Measurements from ENCODE around the gene CPNE2.
"Not testable (repeated sequence)": the region's sequence is repeated elsewhere in the genome, so short reads cannot be mapped to it uniquely, and the experiment has no call there.

CPNE2 gene

GRCh38 chr16:57096793-57097192 lies 4.4 kb downstream of the CPNE2 start:
- WGBS, 2 donors (ENCODE audit: extremely low coverage in 2 of 2, insufficient read length in 2 of 2, insufficient replicate concordance in 1 of 2) = no CpG with 5 or more reads among the region's 2 CpGs
- Histone ChIP-seq H2BK5ac (ENCODE audit: low read length) (no peak overlapping the region), H2AK5ac (ENCODE audit: low read depth, low read length) (no peak overlapping the region), H3K14ac (ENCODE audit: low read length) (no peak overlapping the region), H2BK15ac (ENCODE audit: low read length) (no peak overlapping the region), H3K4me2 (ENCODE audit: insufficient read depth, low read length, poor library complexity, severe bottlenecking) (no peak overlapping the region), H2BK12ac (ENCODE audit: low read length) (no peak overlapping the region), H4K8ac (ENCODE audit: low read depth, low read length) (no peak overlapping the region), H3K4me1 (ENCODE audit: control insufficient read depth in 2 of 2, insufficient read depth in 1 of 2, low read depth in 1 of 2, low read length in 2 of 2) (peaks cover 5 to 12% of the 10 kb centered on the region in 2 donors), H3K27me3 (ENCODE audit: control insufficient read depth in 3 of 3, insufficient read depth in 3 of 3, low read depth in 1 of 3, low read length in 3 of 3) (peaks cover 0 to 5% (median 0%) of the 10 kb centered on the region in 3 experiments), H3K9me3 (replicated peaks in 1 of 2; ENCODE audit: control insufficient read depth in 2 of 2, insufficient read depth in 1 of 2, low read depth in 1 of 2, low read length in 2 of 2) (no peaks in the 10 kb centered on the region), H3K27ac (replicated peaks; ENCODE audit: low read length) (no peak overlapping the region), H3K4me3 (ENCODE audit: low read length in 2 of 2) (no peak overlapping the region), H2AFZ (ENCODE audit: low read length) (no peak overlapping the region), H4K91ac (ENCODE audit: low read depth, low read length, poor library complexity) (no peak overlapping the region), H3K79me1 (ENCODE audit: low read depth, low read length) (no peaks in the 10 kb centered on the region), H3K36me3 (replicated peaks in 1 of 2; ENCODE audit: control insufficient read depth in 2 of 2, insufficient read depth in 2 of 2, low read length in 2 of 2) (peaks cover 0 to 19% of the 10 kb centered on the region in 2 donors), H3K9ac (ENCODE audit: low read depth, low read length, poor library complexity) (no peak overlapping the region), H3K18ac (ENCODE audit: low read length) (no peak overlapping the region), H2BK120ac (ENCODE audit: low read depth, low read length) (no peak overlapping the region), H3K23ac (ENCODE audit: low read depth, low read length, poor library complexity) (no peak overlapping the region), H3K4ac (ENCODE audit: low read length) (no peak overlapping the region)
- DNase-seq (ENCODE audit: low spot score) = no peak

- H2BK120ac ChIP-seq (ENCODE audit: low read depth, low read length) = peak overlapping the region; percentile 14
Observed at GRCh38 chr16:57098188-57098841, 5.9 kb downstream of the CPNE2 start.

DNA sequence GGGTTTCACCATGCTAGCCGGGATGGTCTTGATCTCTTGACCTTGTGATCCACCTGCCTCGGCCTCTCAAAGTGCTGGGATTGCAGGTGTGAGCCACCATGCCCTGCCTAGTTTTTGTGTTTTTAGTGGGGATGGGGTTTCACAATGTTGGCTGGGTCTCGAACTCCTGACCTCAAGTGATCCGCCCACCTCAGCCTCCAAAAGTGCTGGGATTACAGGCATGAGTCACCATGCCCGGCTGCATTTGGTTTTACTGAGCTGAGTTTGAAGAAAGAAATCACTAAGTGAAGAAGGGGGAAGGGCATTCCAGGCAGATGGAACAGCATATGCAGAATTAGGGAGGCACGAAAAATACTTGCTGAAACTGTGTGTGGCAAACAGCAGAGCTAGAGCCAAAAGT lies 7.6 kb downstream of the CPNE2 start:
- not testable (repeated sequence) for H2AFZ ChIP-seq (ENCODE audit: low read length); H2AK5ac ChIP-seq (ENCODE audit: low read depth, low read length); H3K9me3 ChIP-seq (replicated peaks in 1 of 2; ENCODE audit: control insufficient read depth in 2 of 2, insufficient read depth in 1 of 2, low read depth in 1 of 2, low read length in 2 of 2); H3K23ac ChIP-seq (ENCODE audit: low read depth, low read length, poor library complexity); H3K27ac ChIP-seq (replicated peaks; ENCODE audit: low read length); H3K4ac ChIP-seq (ENCODE audit: low read length); H4K8ac ChIP-seq (ENCODE audit: low read depth, low read length); H3K14ac ChIP-seq (ENCODE audit: low read length); H3K4me3 ChIP-seq (ENCODE audit: low read length in 2 of 2); H2BK12ac ChIP-seq (ENCODE audit: low read length); H2BK5ac ChIP-seq (ENCODE audit: low read length); H3K27me3 ChIP-seq (ENCODE audit: control insufficient read depth in 3 of 3, insufficient read depth in 3 of 3, low read depth in 1 of 3, low read length in 3 of 3); H2BK15ac ChIP-seq (ENCODE audit: low read length); H3K9ac ChIP-seq (ENCODE audit: low read depth, low read length, poor library complexity); DNase-seq (ENCODE audit: low spot score); H3K36me3 ChIP-seq (replicated peaks in 1 of 2; ENCODE audit: control insufficient read depth in 2 of 2, insufficient read depth in 2 of 2, low read length in 2 of 2); H3K4me1 ChIP-seq (ENCODE audit: control insufficient read depth in 2 of 2, insufficient read depth in 1 of 2, low read depth in 1 of 2, low read length in 2 of 2); H3K79me1 ChIP-seq (ENCODE audit: low read depth, low read length); H2BK120ac ChIP-seq (ENCODE audit: low read depth, low read length); H4K91ac ChIP-seq (ENCODE audit: low read depth, low read length, poor library complexity); H3K4me2 ChIP-seq (ENCODE audit: insufficient read depth, low read length, poor library complexity, severe bottlenecking); H3K18ac ChIP-seq (ENCODE audit: low read length)
- WGBS, 2 donors (ENCODE audit: extremely low coverage in 2 of 2, insufficient read length in 2 of 2, insufficient replicate concordance in 1 of 2) = no CpG with 5 or more reads among the region's 6 CpGs

More at GRCh38 chr16:57098188-57098841, 5.9 kb downstream of the CPNE2 start:
- peak overlapping the region; percentile 27 for H3K9ac ChIP-seq (ENCODE audit: low read depth, low read length, poor library complexity)
- DNase-seq (ENCODE audit: low spot score) = no peak
- no peak overlapping the region for H3K4me3 ChIP-seq (ENCODE audit: low read length in 2 of 2)
- no peak overlapping the region for H3K14ac ChIP-seq (ENCODE audit: low read length)
- peaks cover 0 to 2% (median 0%) of the 10 kb centered on the region in 3 experiments for H3K27me3 ChIP-seq (ENCODE audit: control insufficient read depth in 3 of 3, insufficient read depth in 3 of 3, low read depth in 1 of 3, low read length in 3 of 3)
- H4K91ac ChIP-seq (ENCODE audit: low read depth, low read length, poor library complexity) = no peak overlapping the region
- peak overlapping the region; percentile 27 for H2BK12ac ChIP-seq (ENCODE audit: low read length)
- peaks cover 0 to 19% of the 10 kb centered on the region in 2 donors for H3K36me3 ChIP-seq (replicated peaks in 1 of 2; ENCODE audit: control insufficient read depth in 2 of 2, insufficient read depth in 2 of 2, low read length in 2 of 2)
- WGBS, 2 donors (ENCODE audit: extremely low coverage in 2 of 2, insufficient read length in 2 of 2, insufficient replicate concordance in 1 of 2) = no CpG with 5 or more reads among the region's 14 CpGs
- H3K4me1 ChIP-seq (ENCODE audit: control insufficient read depth in 2 of 2, insufficient read depth in 1 of 2, low read depth in 1 of 2, low read length in 2 of 2) = peaks cover 6 to 14% of the 10 kb centered on the region in 2 donors
- H2BK15ac ChIP-seq (ENCODE audit: low read length) = no peak overlapping the region
- peak overlapping the region; percentile 67 for H2AK5ac ChIP-seq (ENCODE audit: low read depth, low read length)
- H2BK5ac ChIP-seq (ENCODE audit: low read length) = no peak overlapping the region
- no peak overlapping the region for H3K23ac ChIP-seq (ENCODE audit: low read depth, low read length, poor library complexity)
- H3K18ac ChIP-seq (ENCODE audit: low read length) = peak overlapping the region; percentile 48
- no peaks in the 10 kb centered on the region for H3K9me3 ChIP-seq (replicated peaks in 1 of 2; ENCODE audit: control insufficient read depth in 2 of 2, insufficient read depth in 1 of 2, low read depth in 1 of 2, low read length in 2 of 2)
- H2AFZ ChIP-seq (ENCODE audit: low read length) = no peak overlapping the region
- H3K79me1 ChIP-seq (ENCODE audit: low read depth, low read length) = no peaks in the 10 kb centered on the region
- no peak overlapping the region for H4K8ac ChIP-seq (ENCODE audit: low read depth, low read length)
- no peak overlapping the region for H3K4me2 ChIP-seq (ENCODE audit: insufficient read depth, low read length, poor library complexity, severe bottlenecking)
- no peak overlapping the region for H3K27ac ChIP-seq (replicated peaks; ENCODE audit: low read length)
- H3K4ac ChIP-seq (ENCODE audit: low read length) = peak overlapping the region; percentile 39

GRCh38 chr16:57100445-57100844 lies 8.1 kb downstream of the CPNE2 start:
- H2BK120ac ChIP-seq (ENCODE audit: low read depth, low read length) = no peak overlapping the region
- no peak overlapping the region for H4K8ac ChIP-seq (ENCODE audit: low read depth, low read length)
- H3K36me3 ChIP-seq (replicated peaks in 1 of 2; ENCODE audit: control insufficient read depth in 2 of 2, insufficient read depth in 2 of 2, low read length in 2 of 2) = peaks cover 0 to 7% of the 10 kb centered on the region in 2 donors
- H2BK5ac ChIP-seq (ENCODE audit: low read length) = no peak overlapping the region
- H3K79me1 ChIP-seq (ENCODE audit: low read depth, low read length) = no peaks in the 10 kb centered on the region
- H3K4ac ChIP-seq (ENCODE audit: low read length) = no peak overlapping the region
- no peak overlapping the region for H3K23ac ChIP-seq (ENCODE audit: low read depth, low read length, poor library complexity)
- no peaks in the 10 kb centered on the region for H3K27me3 ChIP-seq (ENCODE audit: control insufficient read depth in 3 of 3, insufficient read depth in 3 of 3, low read depth in 1 of 3, low read length in 3 of 3)
- no CpG with 5 or more reads among the region's 1 CpG for WGBS, 2 donors (ENCODE audit: extremely low coverage in 2 of 2, insufficient read length in 2 of 2, insufficient replicate concordance in 1 of 2)
- no peaks in the 10 kb centered on the region for H3K9me3 ChIP-seq (replicated peaks in 1 of 2; ENCODE audit: control insufficient read depth in 2 of 2, insufficient read depth in 1 of 2, low read depth in 1 of 2, low read length in 2 of 2)
- no peak overlapping the region for H2BK12ac ChIP-seq (ENCODE audit: low read length)
- no peak overlapping the region for H3K4me2 ChIP-seq (ENCODE audit: insufficient read depth, low read length, poor library complexity, severe bottlenecking)
- H2BK15ac ChIP-seq (ENCODE audit: low read length) = no peak overlapping the region
- no peak overlapping the region for H3K27ac ChIP-seq (replicated peaks; ENCODE audit: low read length)
- no peak overlapping the region for H3K9ac ChIP-seq (ENCODE audit: low read depth, low read length, poor library complexity)
- no peak overlapping the region for H3K14ac ChIP-seq (ENCODE audit: low read length)
- no peak overlapping the region for H3K4me3 ChIP-seq (ENCODE audit: low read length in 2 of 2)
- no peak overlapping the region for H4K91ac ChIP-seq (ENCODE audit: low read depth, low read length, poor library complexity)
- H2AFZ ChIP-seq (ENCODE audit: low read length) = no peak overlapping the region
- no peak overlapping the region for H3K18ac ChIP-seq (ENCODE audit: low read length)
- DNase-seq (ENCODE audit: low spot score) = no peak
- H3K4me1 ChIP-seq (ENCODE audit: control insufficient read depth in 2 of 2, insufficient read depth in 1 of 2, low read depth in 1 of 2, low read length in 2 of 2) = peaks cover 5% of the 10 kb centered on the region in 2 donors
- H2AK5ac ChIP-seq (ENCODE audit: low read depth, low read length) = no peak overlapping the region

All from neuronal stem cell (in vitro differentiated cells).